GM12864 (cell line): ENCODE measurements around the gene PCYT2.
A peak's percentile ranks its signal among the peaks of the same experiment; 100 is the strongest.

Experiments
- DNase-seq: peaks from one replicate; pipeline ENCODE4 v3.0.0-alpha.2; 2011; ENCODE audit warnings: low read depth
- H3K4me3 ChIP-seq: 2 replicates; pipeline ENCODE4 v1.5.1; 2011; ENCODE audit warnings: mild to moderate bottlenecking, low read depth, low read length, control low read depth
- CTCF ChIP-seq: IDR thresholded peaks from 2 replicates; pipeline ENCODE4 v1.5.1; 2011; ENCODE audit warnings: low read depth, mild to moderate bottlenecking, moderate library complexity, low read length, control low read depth, inconsistent platforms; ENCODE audit errors: missing control alignments

The PCYT2 gene

GRCh38 chr17:81866440-81867169 is 44.6 kb downstream of the PCYT2 start:
- no peak for TF ChIP-seq CTCF
- H3K4me3 ChIP-seq, result no peak overlapping the region
- DNase-seq, result no peak

GRCh38 chr17:81865733-81866439 is 45.3 kb downstream of the PCYT2 start:
- H3K4me3 ChIP-seq, result no peak overlapping the region
- DNase-seq, result no peak
- TF ChIP-seq CTCF, result no peak

- no peak for DNase-seq
- no peak overlapping the region for H3K4me3 ChIP-seq
- TF ChIP-seq CTCF, result no peak
Measured at GRCh38 chr17:81865358-81865732, 45.9 kb downstream of the PCYT2 start.

GRCh38 chr17:81863833-81864768 is 47.1 kb downstream of the PCYT2 start:
- DNase-seq, result no peak
- no peak overlapping the region for H3K4me3 ChIP-seq
- TF ChIP-seq CTCF, result no peak

GRCh38 chr17:81863123-81863675 is 48.0 kb downstream of the PCYT2 start:
- H3K4me3 ChIP-seq, result no peak overlapping the region; the same call in 1 of the 2 replicates
- DNase-seq, result no peak
- no peak for TF ChIP-seq CTCF

GRCh38 chr17:81860756-81861568 is 50.2 kb downstream of the PCYT2 start:
- H3K4me3 ChIP-seq, result peak overlapping the region; percentile 87
- TF ChIP-seq CTCF, result no peak
- peak; percentile 100 for DNase-seq
